ENCODE data around the gene KIN.
"Not testable (repeated sequence)": the region's sequence is repeated elsewhere in the genome, so short reads cannot be mapped to it uniquely, and the experiment has no call there.

The KIN gene

GRCh38 chr10:7795605-7796004, 7.8 kb upstream of the KIN start:
- no peak for DNase-seq

- no peak for DNase-seq
Measured at GRCh38 chr10:7794251-7795026, 6.6 kb upstream of the KIN start.

GRCh38 chr10:7792541-7792940, 4.7 kb upstream of the KIN start:
- DNase-seq, result no peak

GRCh38 chr10:7789390-7789789, 1.6 kb upstream of the KIN start:
- no peak for DNase-seq

- peak in 5 of 58 donors; percentile 25 to 47 (median 33) for DNase-seq
Measured at GRCh38 chr10:7788639-7789286, 970 bp upstream of the KIN start.

- DNase-seq, result peak in 2 of 58 donors; percentile 45 to 64
Measured at GRCh38 chr10:7787150-7787856, 490 bp downstream of the KIN start.

- no peak for DNase-seq
Measured at GRCh38 chr10:7786430-7786829, 1.4 kb downstream of the KIN start.

- DNase-seq, result not testable (repeated sequence)
Measured at GRCh38 chr10:7782194-7782593, 5.6 kb downstream of the KIN start.

GRCh38 chr10:7776777-7777176, 11.0 kb downstream of the KIN start:
- no peak for DNase-seq

- no peak for DNase-seq
Measured at GRCh38 chr10:7773845-7774801, 13.7 kb downstream of the KIN start.

GRCh38 chr10:7768417-7768816, 19.4 kb downstream of the KIN start:
- no peak for DNase-seq

- no peak for DNase-seq
Measured at GRCh38 chr10:7767209-7767608, 20.6 kb downstream of the KIN start.

- no peak for DNase-seq
Measured at GRCh38 chr10:7766241-7766640, 21.6 kb downstream of the KIN start.

- DNase-seq, result no peak
Measured at GRCh38 chr10:7763929-7764328, 23.9 kb downstream of the KIN start.

- peak in 3 of 58 donors; percentile 0 to 8 (median 1) for DNase-seq
Measured at GRCh38 chr10:7756360-7756992, 31.3 kb downstream of the KIN start.

- DNase-seq, result no peak
Measured at GRCh38 chr10:7755103-7755502, 32.7 kb downstream of the KIN start.

- DNase-seq, result no peak
Measured at GRCh38 chr10:7752251-7752650, 35.5 kb downstream of the KIN start.

GRCh38 chr10:7750222-7750621, 37.6 kb downstream of the KIN start:
- DNase-seq, result no peak

GRCh38 chr10:7748637-7749036, 39.2 kb downstream of the KIN start:
- DNase-seq, result not testable (repeated sequence)

- DNase-seq, result no peak
Measured at GRCh38 chr10:7744307-7744706, 43.5 kb downstream of the KIN start.

Measured in anterior cingulate cortex (tissue), 58 donors.